HFFc6 (cell line): ENCODE measurements around the gene SLC30A10. TPM values are rescaled to one million over a fixed set of nuclear protein-coding genes. Genes with fewer than 3 reads are reported as not detected.

Experiments used
- DNase-seq: peaks from one replicate; pipeline ENCODE4 v3.0.0-alpha.2; 2018
- H3K27ac Mint-ChIP-seq: 2 replicates; pipeline ENCODE4 v1.8.0; 2020; ENCODE audit warnings: mild to moderate bottlenecking, mixed read lengths
- H3K27me3 Mint-ChIP-seq: 2 replicates; pipeline ENCODE4 v1.8.0; 2021; ENCODE audit warnings: mild to moderate bottlenecking, moderate library complexity, mixed read lengths; ENCODE audit not compliant: insufficient read depth
- H3K36me3 Mint-ChIP-seq: 2 replicates; pipeline ENCODE4 v1.8.0; 2021; ENCODE audit warnings: low read depth, mixed read lengths
- H3K4me1 Mint-ChIP-seq: 2 replicates; pipeline ENCODE4 v1.8.0; 2020; ENCODE audit warnings: low read depth, mixed read lengths
- H3K4me3 Mint-ChIP-seq: 2 replicates; pipeline ENCODE4 v1.8.0; 2020; ENCODE audit warnings: mild to moderate bottlenecking, moderate library complexity, mixed read lengths
- H3K9me3 Mint-ChIP-seq: 2 replicates; pipeline ENCODE4 v1.8.0; 2020; ENCODE audit warnings: mild to moderate bottlenecking, mixed read lengths
- total RNA-seq, 6 experiments: library from RNA; stranded (reverse); fragmentation: NEBNext Ultra II Directional; extraction: Animal tissue kit (Norgen Biotek cat#: 25700); gene quantifications; 2 replicates in 1 of 6; 3 replicates in 5 of 6; pipeline ENCODE4 v1.2.3, GENCODE V29; 2021
- TF ChIP-seq, protein P1 (sequence below): fragments of 200-600 bp; sonication (generic); IDR thresholded peaks from 2 replicates; pipeline ENCODE4 v1.5.0; 2021; ENCODE audit warnings: antibody characterized with exemption, mild to moderate bottlenecking

The SLC30A10 gene
- total RNA-seq, 6 experiments from 2014 or later: not detected

DNA sequence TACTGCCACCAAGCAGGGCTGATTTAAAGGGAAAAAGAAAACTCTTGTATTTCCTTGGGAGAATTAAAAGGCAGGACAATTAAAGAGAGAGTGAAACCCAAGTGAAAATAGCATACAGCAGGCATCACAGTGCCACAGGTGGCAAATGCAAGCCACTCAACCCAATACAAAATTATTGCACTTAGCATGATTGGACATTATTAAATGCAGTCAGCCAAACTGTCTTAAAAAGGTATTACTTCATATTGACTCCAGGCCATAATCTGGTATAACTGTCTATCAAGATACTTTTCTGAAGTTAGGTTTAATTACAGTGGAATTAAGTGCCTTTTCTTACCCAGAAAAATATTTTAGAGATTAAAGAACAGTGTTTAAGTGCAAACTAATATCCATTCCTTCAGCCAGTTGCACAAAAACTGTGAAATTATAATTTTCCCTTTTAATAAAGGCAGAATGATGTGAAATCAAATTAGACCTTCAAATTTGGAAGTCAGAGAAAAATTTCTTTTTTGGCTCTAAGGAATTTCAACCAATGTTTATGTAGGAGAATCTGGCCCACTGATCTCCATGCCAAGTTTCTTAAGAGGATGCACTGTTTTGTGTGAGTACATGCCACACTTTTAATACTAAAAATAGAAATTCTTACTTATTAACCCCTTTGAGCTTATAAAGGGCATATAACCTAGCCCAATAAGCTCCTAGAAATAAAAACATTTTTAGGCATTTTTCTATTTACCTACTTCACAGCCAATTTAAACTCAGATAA is 15.2 kb downstream of the SLC30A10 start:
- Mint-ChIP-seq H3K9me3 (peaks cover 9% of the 10 kb centered on the region), H3K27me3 (no peaks in the 10 kb centered on the region), H3K4me3 (no peak overlapping the region), H3K4me1 (no peaks in the 10 kb centered on the region), H3K36me3 (no peaks in the 10 kb centered on the region), H3K27ac (no peak overlapping the region)
- TF ChIP-seq, protein P1, sequence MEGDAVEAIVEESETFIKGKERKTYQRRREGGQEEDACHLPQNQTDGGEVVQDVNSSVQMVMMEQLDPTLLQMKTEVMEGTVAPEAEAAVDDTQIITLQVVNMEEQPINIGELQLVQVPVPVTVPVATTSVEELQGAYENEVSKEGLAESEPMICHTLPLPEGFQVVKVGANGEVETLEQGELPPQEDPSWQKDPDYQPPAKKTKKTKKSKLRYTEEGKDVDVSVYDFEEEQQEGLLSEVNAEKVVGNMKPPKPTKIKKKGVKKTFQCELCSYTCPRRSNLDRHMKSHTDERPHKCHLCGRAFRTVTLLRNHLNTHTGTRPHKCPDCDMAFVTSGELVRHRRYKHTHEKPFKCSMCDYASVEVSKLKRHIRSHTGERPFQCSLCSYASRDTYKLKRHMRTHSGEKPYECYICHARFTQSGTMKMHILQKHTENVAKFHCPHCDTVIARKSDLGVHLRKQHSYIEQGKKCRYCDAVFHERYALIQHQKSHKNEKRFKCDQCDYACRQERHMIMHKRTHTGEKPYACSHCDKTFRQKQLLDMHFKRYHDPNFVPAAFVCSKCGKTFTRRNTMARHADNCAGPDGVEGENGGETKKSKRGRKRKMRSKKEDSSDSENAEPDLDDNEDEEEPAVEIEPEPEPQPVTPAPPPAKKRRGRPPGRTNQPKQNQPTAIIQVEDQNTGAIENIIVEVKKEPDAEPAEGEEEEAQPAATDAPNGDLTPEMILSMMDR: no peak
- no peak for DNase-seq

- H3K27me3 Mint-ChIP-seq: no peaks in the 10 kb centered on the region
- H3K36me3 Mint-ChIP-seq: no peaks in the 10 kb centered on the region
- DNase-seq: no peak
- H3K4me1 Mint-ChIP-seq: no peaks in the 10 kb centered on the region
- TF ChIP-seq, protein P1: no peak
- H3K9me3 Mint-ChIP-seq: peaks cover 18% of the 10 kb centered on the region
- no peak overlapping the region for H3K4me3 Mint-ChIP-seq
- no peak overlapping the region for H3K27ac Mint-ChIP-seq
Observed at GRCh38 chr1:219910716-219911115, 17.6 kb downstream of the SLC30A10 start.

GRCh38 chr1:219909476-219909875 is 18.9 kb downstream of the SLC30A10 start:
- Mint-ChIP-seq H3K27me3 (no peaks in the 10 kb centered on the region), H3K36me3 (no peaks in the 10 kb centered on the region), H3K4me1 (no peaks in the 10 kb centered on the region), H3K27ac (no peak overlapping the region), H3K4me3 (no peak overlapping the region), H3K9me3 (peaks cover 13% of the 10 kb centered on the region)
- TF ChIP-seq, protein P1: no peak
- DNase-seq: no peak

GRCh38 chr1:219908170-219908569 is 20.2 kb downstream of the SLC30A10 start:
- no peak overlapping the region for H3K4me3 Mint-ChIP-seq
- TF ChIP-seq, protein P1: no peak
- no peaks in the 10 kb centered on the region for H3K4me1 Mint-ChIP-seq
- no peak overlapping the region for H3K27ac Mint-ChIP-seq
- no peaks in the 10 kb centered on the region for H3K27me3 Mint-ChIP-seq
- no peaks in the 10 kb centered on the region for H3K36me3 Mint-ChIP-seq
- H3K9me3 Mint-ChIP-seq: peaks cover 13% of the 10 kb centered on the region
- no peak for DNase-seq

- Mint-ChIP-seq H3K36me3 (no peaks in the 10 kb centered on the region), H3K4me3 (no peak overlapping the region), H3K27me3 (no peaks in the 10 kb centered on the region), H3K9me3 (peaks cover 13% of the 10 kb centered on the region), H3K4me1 (no peaks in the 10 kb centered on the region), H3K27ac (no peak overlapping the region)
- TF ChIP-seq, protein P1: no peak
- DNase-seq: no peak
Observed at GRCh38 chr1:219907772-219908070, 20.6 kb downstream of the SLC30A10 start.
